Retinal pigment epithelial cell (primary cell): Measurements from ENCODE around the gene PIF1.
"Not testable (repeated sequence)": the region's sequence is repeated elsewhere in the genome, so short reads cannot be mapped to it uniquely, and the experiment has no call there.

ENCODE experiments used
- DNase-seq: peaks from one replicate; pipeline ENCODE4 v3.0.0-alpha.2; 2010; ENCODE audit warnings: low read depth
- H3K4me3 ChIP-seq: 2 replicates; pipeline ENCODE4 v1.5.1; 2011; ENCODE audit warnings: mild to moderate bottlenecking, low read length, control low read depth, moderate library complexity
- CTCF ChIP-seq: conservative IDR thresholded peaks from 2 replicates; pipeline ENCODE4 v1.5.1; 2011; ENCODE audit warnings: low read depth, low read length, control low read depth, inconsistent platforms

The PIF1 gene

GRCh38 chr15:64803526-64803925 lies 21.9 kb downstream of the PIF1 start:
- DNase-seq: no peak
- no peak overlapping the region for H3K4me3 ChIP-seq
- no peak for TF ChIP-seq CTCF

GRCh38 chr15:64800476-64800875 lies 25.0 kb downstream of the PIF1 start:
- DNase-seq: no peak
- no peak for TF ChIP-seq CTCF
- no peak overlapping the region for H3K4me3 ChIP-seq

- H3K4me3 ChIP-seq, DNase-seq: not testable (repeated sequence)
These were observed 26.5 kb downstream of the PIF1 start for GRCh38 chr15:64798905-64799304.

DNA sequence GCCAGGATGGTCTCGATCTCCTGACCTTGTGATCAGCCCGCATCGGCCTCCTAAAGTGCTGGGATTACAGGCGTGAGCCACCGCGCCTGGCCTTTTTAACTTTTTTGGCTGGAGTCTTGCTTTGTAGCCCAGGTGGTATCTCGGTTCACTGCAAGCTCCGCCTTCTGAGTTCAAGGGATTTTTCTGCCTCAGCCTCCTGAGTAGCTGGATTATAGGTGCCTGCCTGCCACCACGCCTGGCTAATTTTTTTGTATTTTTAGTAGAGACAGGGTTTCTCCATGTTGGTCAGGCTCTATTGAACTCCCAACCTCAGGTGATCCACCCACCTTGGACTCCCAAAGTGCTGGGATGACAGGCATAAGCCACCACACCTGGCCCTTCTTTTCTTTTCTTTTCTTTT lies 29.5 kb downstream of the PIF1 start:
- H3K4me3 ChIP-seq, DNase-seq: not testable (repeated sequence)

- not testable (repeated sequence) for H3K4me3 ChIP-seq, DNase-seq
These were observed 30.1 kb downstream of the PIF1 start for GRCh38 chr15:64795299-64795698.

GRCh38 chr15:64792282-64792681 lies 33.2 kb downstream of the PIF1 start:
- DNase-seq: no peak
- no peak overlapping the region for H3K4me3 ChIP-seq
- no peak for TF ChIP-seq CTCF

- H3K4me3 ChIP-seq: no peak overlapping the region
- DNase-seq: no peak
- TF ChIP-seq CTCF: no peak
These were observed 34.0 kb downstream of the PIF1 start for GRCh38 chr15:64791401-64791800.

- no peak for TF ChIP-seq CTCF
- no peak overlapping the region for H3K4me3 ChIP-seq
- no peak for DNase-seq
These were observed 41.7 kb downstream of the PIF1 start for GRCh38 chr15:64783796-64784195.

- DNase-seq: no peak
- TF ChIP-seq CTCF: no peak
- no peak overlapping the region for H3K4me3 ChIP-seq
These were observed 42.7 kb downstream of the PIF1 start for GRCh38 chr15:64782751-64783150.
